ENCODE results near the gene DNAH5.

GRCh38 chr5:13698885-13699284, 245.6 kb downstream of the DNAH5 start:
- TF ChIP-seq POLR2A (IDR thresholded peaks at IDR 0.05) (no peak), CTCF (IDR thresholded peaks at IDR 0.05) (no peak), EP300 (IDR thresholded peaks at IDR 0.05) (no peak)
